Measurements from ENCODE around the gene TTC22. TPM values are rescaled to one million over a fixed set of nuclear protein-coding genes. Genes with fewer than 3 reads are reported as not detected.
A peak's percentile ranks its signal among the peaks of the same experiment; 100 is the strongest.

The TTC22 gene
- polyA plus RNA-seq, result 10 to 100 TPM in 1 of 3 donors, 1 to 10 TPM in 2; 5.2 to 13.7 (median 5.6) TPM

DNA sequence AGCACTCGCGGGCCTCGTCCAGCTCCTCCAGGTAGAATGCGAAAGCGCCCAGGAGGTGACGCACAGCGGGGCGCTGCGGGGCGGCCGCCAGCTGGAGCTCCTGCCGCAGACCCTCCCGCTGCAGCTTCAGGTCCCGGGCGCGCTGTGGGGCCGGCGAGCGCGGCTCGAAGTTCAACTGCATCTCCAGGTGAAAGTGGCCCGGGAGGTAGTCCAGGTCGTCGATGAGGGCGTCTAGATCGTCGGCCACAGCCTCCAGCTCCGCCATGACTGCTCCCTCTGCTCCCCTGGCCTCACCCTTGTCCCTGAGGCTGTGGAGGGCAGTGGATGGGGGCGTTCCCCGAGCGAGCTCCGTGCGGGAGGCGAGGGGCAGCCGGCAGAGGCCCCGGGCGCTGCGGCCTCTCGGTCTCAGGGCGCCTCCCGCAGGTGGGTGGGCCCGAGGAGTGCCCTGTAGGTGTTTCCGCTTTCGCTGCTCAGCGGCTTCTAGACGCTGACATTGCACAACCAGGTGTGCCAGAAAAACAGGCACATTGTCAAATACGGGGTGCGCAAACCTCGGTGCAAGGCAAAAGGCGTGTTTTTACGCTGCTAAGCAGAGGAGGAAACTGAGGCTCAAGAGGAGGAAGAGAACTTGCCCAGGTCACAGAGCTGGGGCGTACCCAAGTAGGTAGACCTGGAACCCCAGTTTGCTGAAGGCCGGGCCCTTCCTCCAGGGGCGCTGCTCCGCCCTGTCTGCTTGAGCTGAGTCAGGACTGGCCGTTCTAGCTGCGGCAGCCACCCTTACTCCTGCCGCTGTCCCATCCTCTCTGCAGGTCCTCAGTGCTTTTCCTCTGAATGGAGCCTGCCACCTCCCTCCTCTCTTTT is at the start of gene TTC22:
Gene TTC22 (minus strand): TSS at position 425 of the 861 bp plus-strand sequence. CDS start 160 bp downstream, at position 265.
- DNase-seq, result peak; percentile 67 to 69 (median 67)
- no peaks in the 10 kb centered on the region for H3K9me3 Mint-ChIP-seq
- H3K4me3 Mint-ChIP-seq, result peak within 1 kb of the TSS; percentile 94 to 97 (median 97)
- peaks cover 78 to 88% of the 10 kb centered on the region in 2 donors for H3K4me1 Mint-ChIP-seq
- H3K27ac Mint-ChIP-seq, result peak within 1 kb of the TSS; percentile 93 to 97 (median 96)
- peaks cover 0 to 5% (median 3%) of the 10 kb centered on the region in 3 donors for H3K36me3 Mint-ChIP-seq
- H3K27me3 Mint-ChIP-seq (ENCODE audit: low read depth in 3 of 3), result peaks cover 0 to 1% (median 0%) of the 10 kb centered on the region in 3 donors

DNA sequence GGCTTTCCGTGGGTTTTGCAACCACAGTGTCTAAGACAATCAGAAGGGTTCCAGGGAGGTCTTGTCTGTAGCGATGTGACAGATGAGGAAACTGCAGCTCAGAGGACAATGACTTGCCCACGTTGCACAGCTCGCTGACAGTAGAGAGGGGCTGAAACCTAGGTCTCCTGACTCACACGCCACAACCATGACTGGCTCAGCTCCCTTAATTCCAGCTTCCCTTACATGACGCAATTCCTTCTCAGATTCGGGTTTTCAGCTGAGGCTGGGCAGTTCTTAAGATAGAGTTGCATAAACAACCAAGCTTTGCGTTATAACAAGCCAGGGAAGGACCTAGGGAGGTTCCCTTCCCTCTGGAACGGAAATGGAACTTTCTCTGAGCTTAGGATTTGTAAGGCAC is 49.6 kb upstream of the TTC22 start:
- Mint-ChIP-seq H3K27ac (peak overlapping the region in 1 of 6 donors; percentile 7), H3K4me1 (no peaks in the 10 kb centered on the region), H3K36me3 (peaks cover 4 to 27% (median 10%) of the 10 kb centered on the region in 3 donors), H3K27me3 (ENCODE audit: low read depth in 3 of 3) (no peaks in the 10 kb centered on the region), H3K4me3 (no peak overlapping the region), H3K9me3 (no peaks in the 10 kb centered on the region)
- no peak for DNase-seq

DNA sequence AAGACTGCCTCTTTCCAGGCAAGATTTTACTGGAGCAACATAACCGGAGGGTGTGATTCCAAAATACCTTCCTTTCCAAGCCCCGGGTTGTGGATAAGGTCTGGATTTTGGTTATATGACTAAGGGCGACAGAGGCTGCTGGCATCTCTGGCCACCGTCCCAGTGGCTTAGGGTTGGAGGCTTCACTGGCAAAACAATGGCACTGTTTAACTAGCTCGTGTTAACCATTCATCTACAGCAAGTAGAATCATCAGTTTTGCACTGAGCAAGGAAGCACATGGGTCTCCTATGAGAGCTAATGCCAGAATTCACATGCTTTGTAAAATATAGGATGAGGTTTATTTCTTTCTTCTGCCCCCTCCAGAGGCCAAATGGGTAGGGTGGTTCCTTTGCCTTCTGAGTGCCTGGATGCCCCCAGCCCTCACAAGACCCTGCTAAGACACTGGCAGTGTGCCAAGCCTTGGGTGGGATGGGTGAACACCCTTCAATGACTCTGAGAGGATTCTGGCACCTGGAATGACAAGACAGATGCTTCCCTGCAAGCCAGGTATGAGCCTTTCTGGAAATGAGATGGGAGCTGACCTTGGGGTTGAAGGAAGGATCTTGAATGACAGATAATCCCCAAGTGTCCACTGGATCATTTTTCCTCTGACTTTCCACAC is 49.1 kb upstream of the TTC22 start:
- peak overlapping the region in 1 of 6 donors; percentile 7 for H3K27ac Mint-ChIP-seq
- H3K4me3 Mint-ChIP-seq, result no peak overlapping the region
- no peaks in the 10 kb centered on the region for H3K9me3 Mint-ChIP-seq
- no peaks in the 10 kb centered on the region for H3K4me1 Mint-ChIP-seq
- DNase-seq, result no peak
- peaks cover 4 to 27% (median 10%) of the 10 kb centered on the region in 3 donors for H3K36me3 Mint-ChIP-seq
- H3K27me3 Mint-ChIP-seq (ENCODE audit: low read depth in 3 of 3), result no peaks in the 10 kb centered on the region

GRCh38 chr1:54849219-54850068 is 48.3 kb upstream of the TTC22 start:
- H3K9me3 Mint-ChIP-seq, result no peaks in the 10 kb centered on the region
- no peaks in the 10 kb centered on the region for H3K27me3 Mint-ChIP-seq (ENCODE audit: low read depth in 3 of 3)
- no peak for DNase-seq
- H3K27ac Mint-ChIP-seq, result peak overlapping the region in 1 of 6 donors; percentile 16
- peaks cover 4 to 27% (median 10%) of the 10 kb centered on the region in 3 donors for H3K36me3 Mint-ChIP-seq
- H3K4me3 Mint-ChIP-seq, result no peak overlapping the region
- H3K4me1 Mint-ChIP-seq, result no peaks in the 10 kb centered on the region

DNA sequence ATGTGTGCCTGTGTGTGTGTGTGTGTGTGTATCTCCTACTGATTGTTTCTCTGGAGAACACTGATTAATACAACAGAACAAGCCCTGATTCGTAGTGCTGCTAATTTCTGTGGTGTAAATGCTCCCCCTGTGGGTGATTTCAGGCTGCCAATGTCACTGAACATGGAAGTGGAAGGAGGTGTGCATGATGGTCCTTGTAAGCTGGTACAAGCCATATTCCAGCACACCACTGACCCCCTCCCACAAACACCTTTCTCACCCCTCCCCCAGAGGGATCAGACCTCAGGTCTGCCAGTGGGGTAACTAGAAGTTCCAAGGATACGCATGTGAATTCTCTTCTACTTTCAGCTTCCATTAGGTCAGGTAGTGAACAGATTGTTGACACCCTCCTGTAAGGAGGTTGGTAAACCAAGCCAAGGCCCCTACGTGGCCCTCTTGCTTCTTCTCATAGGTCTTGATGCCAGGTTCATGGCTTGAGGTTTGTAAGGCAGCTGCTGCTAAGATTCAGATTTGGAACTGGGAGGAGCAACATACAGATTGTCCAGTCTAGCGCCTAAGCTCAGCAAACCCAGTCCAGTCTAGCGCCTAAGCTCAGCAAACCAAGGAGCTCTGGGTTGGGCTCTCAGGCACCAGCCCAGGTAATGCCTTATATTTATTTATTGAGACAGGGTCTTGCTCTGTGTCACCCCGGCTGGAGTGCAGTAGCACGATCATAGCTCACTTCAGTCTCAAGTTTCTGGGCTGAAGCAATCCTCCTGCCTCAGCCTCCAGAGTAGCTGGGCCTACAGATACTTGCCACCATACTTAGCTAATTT is 47.2 kb upstream of the TTC22 start:
- Mint-ChIP-seq H3K9me3 (no peaks in the 10 kb centered on the region), H3K4me3 (no peak overlapping the region), H3K27me3 (ENCODE audit: low read depth in 3 of 3) (peaks cover 0 to 3% (median 0%) of the 10 kb centered on the region in 3 donors), H3K27ac (peak overlapping the region in 1 of 6 donors; percentile 17), H3K4me1 (no peaks in the 10 kb centered on the region), H3K36me3 (peaks cover 9 to 23% (median 13%) of the 10 kb centered on the region in 3 donors)
- no peak for DNase-seq

- H3K4me3 Mint-ChIP-seq, result no peak overlapping the region
- H3K36me3 Mint-ChIP-seq, result peaks cover 17 to 30% (median 22%) of the 10 kb centered on the region in 3 donors
- peaks cover 0 to 3% (median 0%) of the 10 kb centered on the region in 3 donors for H3K27me3 Mint-ChIP-seq (ENCODE audit: low read depth in 3 of 3)
- H3K4me1 Mint-ChIP-seq, result no peaks in the 10 kb centered on the region
- peak overlapping the region in 1 of 6 donors; percentile 46 for H3K27ac Mint-ChIP-seq
- no peaks in the 10 kb centered on the region for H3K9me3 Mint-ChIP-seq
- DNase-seq, result no peak
These were observed 45.7 kb upstream of the TTC22 start for GRCh38 chr1:54846716-54847284.

GRCh38 chr1:54846301-54846700 is 45.2 kb upstream of the TTC22 start:
- Mint-ChIP-seq H3K4me1 (no peaks in the 10 kb centered on the region), H3K27me3 (ENCODE audit: low read depth in 3 of 3) (peaks cover 0 to 3% (median 0%) of the 10 kb centered on the region in 3 donors), H3K9me3 (no peaks in the 10 kb centered on the region), H3K27ac (peak overlapping the region in 1 of 6 donors; percentile 23), H3K36me3 (peaks cover 18 to 35% (median 22%) of the 10 kb centered on the region in 3 donors), H3K4me3 (no peak overlapping the region)
- no peak for DNase-seq

- Mint-ChIP-seq H3K36me3 (peaks cover 22 to 40% (median 23%) of the 10 kb centered on the region in 3 donors), H3K27me3 (ENCODE audit: low read depth in 3 of 3) (peaks cover 0 to 3% (median 0%) of the 10 kb centered on the region in 3 donors), H3K27ac (no peak overlapping the region), H3K9me3 (no peaks in the 10 kb centered on the region), H3K4me1 (no peaks in the 10 kb centered on the region), H3K4me3 (no peak overlapping the region)
- no peak for DNase-seq
These were observed 44.6 kb upstream of the TTC22 start for GRCh38 chr1:54845772-54846171.

DNA sequence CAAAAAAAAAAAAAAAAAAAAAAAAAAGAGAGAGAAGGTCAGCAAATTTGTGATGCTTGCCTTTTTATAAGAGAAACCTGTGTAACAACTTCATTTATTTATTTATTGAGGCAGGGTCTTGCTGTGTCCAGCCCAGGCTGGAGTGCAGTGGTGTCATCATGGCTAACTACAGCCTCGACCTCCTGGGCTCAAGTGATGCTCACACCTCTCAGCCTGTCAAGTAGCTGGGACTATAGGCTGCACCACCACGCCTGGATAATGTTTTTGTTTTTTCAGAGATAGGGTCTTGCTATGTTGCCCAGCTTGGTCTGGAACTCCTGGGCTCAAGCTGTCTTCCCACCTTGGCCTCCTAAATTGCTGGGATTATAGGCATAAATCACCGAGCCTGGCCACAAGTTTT is 43.4 kb upstream of the TTC22 start:
- Mint-ChIP-seq H3K4me3 (no peak overlapping the region), H3K27me3 (ENCODE audit: low read depth in 3 of 3) (peaks cover 0 to 3% (median 0%) of the 10 kb centered on the region in 3 donors), H3K4me1 (no peaks in the 10 kb centered on the region), H3K36me3 (peaks cover 22 to 46% (median 26%) of the 10 kb centered on the region in 3 donors), H3K27ac (peak overlapping the region in 1 of 6 donors; percentile 55), H3K9me3 (no peaks in the 10 kb centered on the region)
- DNase-seq, result no peak

- Mint-ChIP-seq H3K4me1 (no peaks in the 10 kb centered on the region), H3K36me3 (peaks cover 25 to 45% (median 26%) of the 10 kb centered on the region in 3 donors), H3K4me3 (no peak overlapping the region), H3K9me3 (no peaks in the 10 kb centered on the region), H3K27me3 (ENCODE audit: low read depth in 3 of 3) (peaks cover 0 to 3% (median 0%) of the 10 kb centered on the region in 3 donors), H3K27ac (no peak overlapping the region)
- DNase-seq, result no peak
These were observed 42.3 kb upstream of the TTC22 start for GRCh38 chr1:54843449-54843848.

DNA sequence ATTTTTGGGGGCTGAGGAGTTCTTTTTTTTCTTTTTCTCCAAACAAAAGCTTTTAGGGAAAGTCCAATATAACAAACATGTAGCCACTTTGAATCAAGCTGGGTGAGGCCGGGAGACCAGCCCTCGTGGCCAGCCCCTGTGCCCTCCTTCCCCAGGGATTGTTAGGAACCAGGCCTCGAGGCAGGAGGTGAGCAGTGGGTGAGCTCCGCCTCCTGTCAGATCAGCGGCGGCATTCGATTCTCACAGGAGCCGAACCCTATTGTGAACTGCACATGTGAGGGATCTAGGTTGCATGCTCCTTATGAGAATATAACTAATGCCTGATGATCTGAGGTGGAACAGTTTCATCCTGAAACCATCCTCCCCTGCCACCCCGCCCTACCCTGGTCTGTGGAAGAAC is 41.8 kb upstream of the TTC22 start:
- no peak overlapping the region for H3K27ac Mint-ChIP-seq
- H3K4me1 Mint-ChIP-seq, result no peaks in the 10 kb centered on the region
- no peaks in the 10 kb centered on the region for H3K9me3 Mint-ChIP-seq
- no peak for DNase-seq
- H3K36me3 Mint-ChIP-seq, result peaks cover 26 to 49% (median 30%) of the 10 kb centered on the region in 3 donors
- peaks cover 0 to 3% (median 0%) of the 10 kb centered on the region in 3 donors for H3K27me3 Mint-ChIP-seq (ENCODE audit: low read depth in 3 of 3)
- no peak overlapping the region for H3K4me3 Mint-ChIP-seq

GRCh38 chr1:54842206-54842915 is 41.2 kb upstream of the TTC22 start:
- H3K27me3 Mint-ChIP-seq (ENCODE audit: low read depth in 3 of 3), result peaks cover 0 to 3% (median 0%) of the 10 kb centered on the region in 3 donors
- DNase-seq, result no peak
- H3K27ac Mint-ChIP-seq, result peak overlapping the region in 1 of 6 donors; percentile 46
- peaks cover 28 to 52% (median 30%) of the 10 kb centered on the region in 3 donors for H3K36me3 Mint-ChIP-seq
- no peak overlapping the region for H3K4me3 Mint-ChIP-seq
- no peaks in the 10 kb centered on the region for H3K4me1 Mint-ChIP-seq
- H3K9me3 Mint-ChIP-seq, result no peaks in the 10 kb centered on the region

All from immature natural killer cell (primary cell).